ENCODE results near the gene RHOV.

DNA sequence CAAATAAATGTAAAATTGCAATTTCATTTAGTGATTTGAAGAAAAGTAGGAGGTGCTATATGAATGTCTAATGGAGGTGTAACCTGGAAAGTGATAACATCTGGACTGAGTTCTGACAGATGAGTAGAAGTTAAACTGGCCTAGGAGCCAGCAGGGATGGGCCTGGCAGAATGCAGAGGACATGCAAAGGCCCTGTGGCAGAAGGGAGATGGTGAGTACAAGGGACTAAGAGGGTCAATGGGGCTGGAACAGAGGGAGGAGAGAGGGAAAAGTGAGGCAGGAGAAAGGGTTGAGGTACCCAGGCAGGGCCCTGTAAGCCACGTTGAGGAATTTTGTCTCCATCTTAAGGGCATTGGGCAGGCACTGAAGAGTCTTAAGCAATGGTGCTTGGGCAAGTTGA, 42.2 kb downstream of the RHOV start:
- TF ChIP-seq TAF1 (IDR thresholded peaks at IDR 0.05; ENCODE audit: low read depth) (no peak), RAD21 (conservative IDR thresholded peaks at IDR 0.05) (no peak)
- TF ChIP-seq, protein P1, sequence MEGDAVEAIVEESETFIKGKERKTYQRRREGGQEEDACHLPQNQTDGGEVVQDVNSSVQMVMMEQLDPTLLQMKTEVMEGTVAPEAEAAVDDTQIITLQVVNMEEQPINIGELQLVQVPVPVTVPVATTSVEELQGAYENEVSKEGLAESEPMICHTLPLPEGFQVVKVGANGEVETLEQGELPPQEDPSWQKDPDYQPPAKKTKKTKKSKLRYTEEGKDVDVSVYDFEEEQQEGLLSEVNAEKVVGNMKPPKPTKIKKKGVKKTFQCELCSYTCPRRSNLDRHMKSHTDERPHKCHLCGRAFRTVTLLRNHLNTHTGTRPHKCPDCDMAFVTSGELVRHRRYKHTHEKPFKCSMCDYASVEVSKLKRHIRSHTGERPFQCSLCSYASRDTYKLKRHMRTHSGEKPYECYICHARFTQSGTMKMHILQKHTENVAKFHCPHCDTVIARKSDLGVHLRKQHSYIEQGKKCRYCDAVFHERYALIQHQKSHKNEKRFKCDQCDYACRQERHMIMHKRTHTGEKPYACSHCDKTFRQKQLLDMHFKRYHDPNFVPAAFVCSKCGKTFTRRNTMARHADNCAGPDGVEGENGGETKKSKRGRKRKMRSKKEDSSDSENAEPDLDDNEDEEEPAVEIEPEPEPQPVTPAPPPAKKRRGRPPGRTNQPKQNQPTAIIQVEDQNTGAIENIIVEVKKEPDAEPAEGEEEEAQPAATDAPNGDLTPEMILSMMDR (IDR thresholded peaks at IDR 0.05; ENCODE audit: poor library complexity, severe bottlenecking): no peak
- TF ChIP-seq, protein P2, sequence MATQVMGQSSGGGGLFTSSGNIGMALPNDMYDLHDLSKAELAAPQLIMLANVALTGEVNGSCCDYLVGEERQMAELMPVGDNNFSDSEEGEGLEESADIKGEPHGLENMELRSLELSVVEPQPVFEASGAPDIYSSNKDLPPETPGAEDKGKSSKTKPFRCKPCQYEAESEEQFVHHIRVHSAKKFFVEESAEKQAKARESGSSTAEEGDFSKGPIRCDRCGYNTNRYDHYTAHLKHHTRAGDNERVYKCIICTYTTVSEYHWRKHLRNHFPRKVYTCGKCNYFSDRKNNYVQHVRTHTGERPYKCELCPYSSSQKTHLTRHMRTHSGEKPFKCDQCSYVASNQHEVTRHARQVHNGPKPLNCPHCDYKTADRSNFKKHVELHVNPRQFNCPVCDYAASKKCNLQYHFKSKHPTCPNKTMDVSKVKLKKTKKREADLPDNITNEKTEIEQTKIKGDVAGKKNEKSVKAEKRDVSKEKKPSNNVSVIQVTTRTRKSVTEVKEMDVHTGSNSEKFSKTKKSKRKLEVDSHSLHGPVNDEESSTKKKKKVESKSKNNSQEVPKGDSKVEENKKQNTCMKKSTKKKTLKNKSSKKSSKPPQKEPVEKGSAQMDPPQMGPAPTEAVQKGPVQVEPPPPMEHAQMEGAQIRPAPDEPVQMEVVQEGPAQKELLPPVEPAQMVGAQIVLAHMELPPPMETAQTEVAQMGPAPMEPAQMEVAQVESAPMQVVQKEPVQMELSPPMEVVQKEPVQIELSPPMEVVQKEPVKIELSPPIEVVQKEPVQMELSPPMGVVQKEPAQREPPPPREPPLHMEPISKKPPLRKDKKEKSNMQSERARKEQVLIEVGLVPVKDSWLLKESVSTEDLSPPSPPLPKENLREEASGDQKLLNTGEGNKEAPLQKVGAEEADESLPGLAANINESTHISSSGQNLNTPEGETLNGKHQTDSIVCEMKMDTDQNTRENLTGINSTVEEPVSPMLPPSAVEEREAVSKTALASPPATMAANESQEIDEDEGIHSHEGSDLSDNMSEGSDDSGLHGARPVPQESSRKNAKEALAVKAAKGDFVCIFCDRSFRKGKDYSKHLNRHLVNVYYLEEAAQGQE (IDR thresholded peaks at IDR 0.05; ENCODE audit: borderline replicate concordance): no peak
